ENCODE measurements around the gene SDE2. TPM values are rescaled to one million over a fixed set of nuclear protein-coding genes. Genes with fewer than 3 reads are reported as not detected.
"Not testable (repeated sequence)": the region's sequence is repeated elsewhere in the genome, so short reads cannot be mapped to it uniquely, and the experiment has no call there.

The SDE2 gene
- total RNA-seq, 1 experiment from 2014 or later, result 36.9 TPM

GRCh38 chr1:226023735-226024134 is 24.6 kb upstream of the SDE2 start:
- Histone ChIP-seq H3K27me3 (no peaks in the 10 kb centered on the region; the same call in 1 of the 2 replicates), H3K4me3 (no peak overlapping the region), H3K27ac (no peak overlapping the region), H3K4me1 (no peaks in the 10 kb centered on the region), H3K36me3 (no peaks in the 10 kb centered on the region), H3K9me3 (replicated peaks) (no peaks in the 10 kb centered on the region)
- DNase-seq, result no peak

- H3K27ac ChIP-seq, result no peak overlapping the region
- no peak for DNase-seq
- no peaks in the 10 kb centered on the region for H3K27me3 ChIP-seq
- H3K4me1 ChIP-seq, result no peaks in the 10 kb centered on the region
- no peaks in the 10 kb centered on the region for H3K36me3 ChIP-seq
- no peak overlapping the region for H3K4me3 ChIP-seq
- no peaks in the 10 kb centered on the region for H3K9me3 ChIP-seq (replicated peaks)
Measured at GRCh38 chr1:226021801-226022200, 22.7 kb upstream of the SDE2 start.

- Histone ChIP-seq H3K4me3 (no peak overlapping the region), H3K36me3 (no peaks in the 10 kb centered on the region), H3K27me3 (no peaks in the 10 kb centered on the region), H3K4me1 (no peaks in the 10 kb centered on the region), H3K27ac (no peak overlapping the region), H3K9me3 (replicated peaks) (no peaks in the 10 kb centered on the region)
- no peak for DNase-seq
Measured at GRCh38 chr1:226021401-226021800, 22.3 kb upstream of the SDE2 start.

- Histone ChIP-seq H3K36me3 (no peaks in the 10 kb centered on the region), H3K27me3 (no peaks in the 10 kb centered on the region), H3K4me1 (no peaks in the 10 kb centered on the region), H3K4me3 (no peak overlapping the region), H3K9me3 (replicated peaks) (no peaks in the 10 kb centered on the region), H3K27ac (no peak overlapping the region)
- DNase-seq, result peak in 1 of 2 experiments; percentile 30
Measured at GRCh38 chr1:226019572-226019971, 20.4 kb upstream of the SDE2 start.

GRCh38 chr1:226017070-226017469 is 17.9 kb upstream of the SDE2 start:
- no peaks in the 10 kb centered on the region for H3K9me3 ChIP-seq (replicated peaks)
- no peaks in the 10 kb centered on the region for H3K4me1 ChIP-seq

GRCh38 chr1:226009650-226010044 is 10.5 kb upstream of the SDE2 start:
- Histone ChIP-seq H3K4me3 (no peak overlapping the region), H3K36me3 (no peaks in the 10 kb centered on the region), H3K27me3 (0 out of 2 replicates have a peak, but pooled peaks cover 2% of the 10 kb centered on the region), H3K27ac (no peak overlapping the region), H3K9me3 (replicated peaks) (no peaks in the 10 kb centered on the region), H3K4me1 (no peaks in the 10 kb centered on the region)
- DNase-seq, result no peak

More at GRCh38 chr1:226017070-226017469, 17.9 kb upstream of the SDE2 start:
- no peaks in the 10 kb centered on the region for H3K36me3 ChIP-seq
- no peak overlapping the region for H3K4me3 ChIP-seq
- no peaks in the 10 kb centered on the region for H3K27me3 ChIP-seq
- no peak overlapping the region for H3K27ac ChIP-seq
- DNase-seq, result no peak

- not testable (repeated sequence) for DNase-seq; H3K27me3 ChIP-seq; H3K36me3 ChIP-seq; H3K27ac ChIP-seq; H3K4me3 ChIP-seq; H3K9me3 ChIP-seq (replicated peaks); H3K4me1 ChIP-seq
Measured at GRCh38 chr1:226007126-226007892, 8.2 kb upstream of the SDE2 start.

GRCh38 chr1:226006686-226007085 is 7.5 kb upstream of the SDE2 start:
- no peaks in the 10 kb centered on the region for H3K9me3 ChIP-seq (replicated peaks)
- H3K4me3 ChIP-seq, result no peak overlapping the region
- peaks cover 5% of the 10 kb centered on the region for H3K4me1 ChIP-seq
- no peaks in the 10 kb centered on the region for H3K36me3 ChIP-seq
- H3K27ac ChIP-seq, result no peak overlapping the region
- DNase-seq, result no peak
- H3K27me3 ChIP-seq, result 0 out of 2 replicates have a peak, but pooled peaks cover under 1% of the 10 kb centered on the region

GRCh38 chr1:226004396-226004795 is 5.3 kb upstream of the SDE2 start:
- no peak for DNase-seq
- H3K4me3 ChIP-seq, result no peak overlapping the region

GRCh38 chr1:226003502-226004170 is 4.5 kb upstream of the SDE2 start:
- Histone ChIP-seq H3K27me3 (no peaks in the 10 kb centered on the region), H3K4me3 (no peak overlapping the region), H3K27ac (no peak overlapping the region), H3K9me3 (replicated peaks) (no peaks in the 10 kb centered on the region), H3K4me1 (peaks cover 5% of the 10 kb centered on the region), H3K36me3 (no peaks in the 10 kb centered on the region)
- no peak for DNase-seq

More at GRCh38 chr1:226004396-226004795, 5.3 kb upstream of the SDE2 start:
- no peak overlapping the region for H3K27ac ChIP-seq
- H3K9me3 ChIP-seq (replicated peaks), result no peaks in the 10 kb centered on the region
- no peaks in the 10 kb centered on the region for H3K27me3 ChIP-seq
- H3K4me1 ChIP-seq, result peaks cover 5% of the 10 kb centered on the region
- H3K36me3 ChIP-seq, result no peaks in the 10 kb centered on the region

- H3K9me3 ChIP-seq (replicated peaks), result no peaks in the 10 kb centered on the region
- H3K27ac ChIP-seq, result no peak overlapping the region
- no peaks in the 10 kb centered on the region for H3K36me3 ChIP-seq
- DNase-seq, result peak; percentile 87 to 90
- H3K27me3 ChIP-seq, result no peaks in the 10 kb centered on the region
- H3K4me1 ChIP-seq, result peaks cover 5% of the 10 kb centered on the region
- no peak overlapping the region; the same call in 1 of the 2 replicates for H3K4me3 ChIP-seq
Measured at GRCh38 chr1:226002667-226003501, 3.7 kb upstream of the SDE2 start.

- Histone ChIP-seq H3K4me3 (no peak overlapping the region; the same call in 1 of the 2 replicates), H3K9me3 (replicated peaks) (no peaks in the 10 kb centered on the region), H3K27me3 (no peaks in the 10 kb centered on the region), H3K36me3 (no peaks in the 10 kb centered on the region), H3K27ac (no peak overlapping the region), H3K4me1 (peaks cover 5% of the 10 kb centered on the region)
- DNase-seq, result peak; percentile 13 to 36
Measured at GRCh38 chr1:226001963-226002666, 3.0 kb upstream of the SDE2 start.

GRCh38 chr1:226001088-226001487 is 1.9 kb upstream of the SDE2 start:
- Histone ChIP-seq H3K27ac (no peak overlapping the region), H3K9me3 (replicated peaks) (no peaks in the 10 kb centered on the region), H3K4me3 (no peak overlapping the region), H3K27me3 (no peaks in the 10 kb centered on the region), H3K4me1 (peaks cover 5% of the 10 kb centered on the region), H3K36me3 (no peaks in the 10 kb centered on the region)
- no peak for DNase-seq

GRCh38 chr1:226000493-226001081 is 1.4 kb upstream of the SDE2 start:
- H3K4me3 ChIP-seq; H3K27me3 ChIP-seq; H3K27ac ChIP-seq; H3K9me3 ChIP-seq (replicated peaks); H3K4me1 ChIP-seq; H3K36me3 ChIP-seq; DNase-seq: not testable (repeated sequence)

Measured in SJCRH30 (cell line).